GM18951 (cell line): ENCODE results near the gene RAB6B.

Source experiments
- POLR2A ChIP-seq: IDR thresholded peaks from 4 replicates; pipeline ENCODE4 v1.6.1; 2011; ENCODE audit warnings: mild to moderate bottlenecking; ENCODE audit not compliant: insufficient read length, insufficient read depth; ENCODE audit errors: extremely low read depth
- in situ Hi-C: fragments of 300-500 bp; cut with MboI; formaldehyde crosslinking; loops from one replicate; pipeline ENCODE4 v1.12.0; 2022; ENCODE audit warnings: low sequenced_read_pairs, mixed read lengths, inconsistent platforms; ENCODE audit not compliant: unreplicated experiment

The RAB6B gene

DNA sequence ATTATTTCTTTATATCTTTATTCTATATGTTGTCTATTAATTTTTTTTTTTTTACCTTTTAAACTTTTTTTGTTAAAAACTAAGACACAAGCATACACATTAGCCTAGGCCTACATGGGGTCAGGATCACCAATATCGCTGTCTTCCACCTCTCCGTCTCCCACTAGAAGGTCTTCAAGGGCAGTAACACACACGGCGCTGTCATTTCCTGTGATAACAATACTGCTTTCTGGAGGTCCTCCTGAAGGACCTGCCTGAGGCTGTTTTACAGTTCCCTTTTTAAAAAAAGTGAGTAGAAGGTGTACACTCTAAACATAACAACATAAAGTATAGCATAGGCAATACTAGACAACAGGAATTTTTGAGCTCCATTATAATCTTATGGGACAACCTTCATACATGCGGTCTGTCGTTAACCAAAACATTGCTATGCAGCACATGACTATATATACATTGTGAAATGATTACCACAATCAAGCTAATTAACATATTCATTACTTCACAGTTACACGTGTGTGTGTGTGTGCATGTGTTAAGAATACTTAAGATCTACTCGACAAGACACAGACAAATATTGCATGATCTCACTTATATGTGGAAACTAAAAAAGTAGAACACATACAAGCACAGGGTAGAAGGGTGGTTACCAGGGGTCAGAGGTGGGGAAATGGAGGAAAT, 20.8 kb downstream of the RAB6B start:
- in situ Hi-C loops: no loop called here
- no peak for TF ChIP-seq POLR2A

DNA sequence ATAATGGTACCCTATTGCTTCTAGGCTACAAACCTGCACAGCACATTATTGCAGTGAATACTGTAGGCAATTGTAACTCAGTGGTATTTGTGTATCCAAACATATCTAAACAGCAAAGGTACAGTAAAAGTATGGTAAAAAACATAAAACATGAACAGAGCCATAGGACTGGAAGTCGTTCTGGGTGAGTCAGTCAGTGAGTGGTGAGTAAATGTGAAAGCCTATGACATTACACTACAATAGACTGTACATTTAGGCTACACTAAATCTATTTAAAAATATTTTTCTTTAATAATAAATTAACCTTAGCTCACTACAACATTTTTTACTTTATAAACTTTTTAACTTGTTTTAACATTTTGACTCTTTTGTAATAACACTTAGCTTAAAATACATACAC, 21.3 kb downstream of the RAB6B start:
- in situ Hi-C loops: no loop called here
- no peak for TF ChIP-seq POLR2A

DNA sequence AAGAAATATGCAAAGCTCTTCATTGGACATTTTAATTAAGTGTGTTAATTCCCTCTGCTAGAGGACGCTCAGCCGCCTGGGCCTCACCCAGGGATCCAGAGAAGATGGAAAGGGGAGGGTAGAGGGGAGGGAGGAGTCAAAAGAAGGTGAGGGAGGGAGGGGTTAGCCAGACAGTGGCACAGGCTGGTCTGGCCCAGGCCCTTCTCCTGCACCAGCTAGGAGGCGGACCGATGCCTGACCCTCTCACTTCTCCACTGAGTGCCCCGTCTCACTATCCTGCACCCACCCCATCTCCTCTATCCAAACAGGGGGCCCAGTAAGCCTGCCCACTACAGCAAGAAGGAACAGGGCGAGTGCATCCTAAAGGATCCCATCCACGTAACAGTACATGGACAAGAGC, 22.9 kb downstream of the RAB6B start:
- in situ Hi-C loops: no loop called here
- TF ChIP-seq POLR2A: no peak

DNA sequence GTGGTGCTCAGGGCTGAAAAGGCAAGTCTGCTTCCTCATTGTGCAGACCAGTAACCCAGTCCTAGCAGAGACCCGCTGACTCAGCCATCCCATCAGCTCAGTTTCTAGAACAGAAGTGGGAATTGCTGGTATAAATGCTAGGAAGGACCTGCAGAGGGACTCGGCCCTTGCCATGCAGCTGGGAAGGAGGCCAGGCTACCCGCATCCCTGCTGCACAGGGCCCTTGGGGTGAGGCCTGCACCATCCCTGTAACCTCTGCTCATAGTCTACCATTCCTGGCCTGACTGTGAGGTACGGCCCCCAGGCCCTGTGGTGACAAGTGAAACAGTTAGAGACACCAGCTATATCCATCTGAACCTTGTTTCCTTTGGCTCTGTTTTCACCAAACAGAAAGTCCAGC, 23.5 kb downstream of the RAB6B start:
- no peak for TF ChIP-seq POLR2A
- in situ Hi-C loops: no loop called here

DNA sequence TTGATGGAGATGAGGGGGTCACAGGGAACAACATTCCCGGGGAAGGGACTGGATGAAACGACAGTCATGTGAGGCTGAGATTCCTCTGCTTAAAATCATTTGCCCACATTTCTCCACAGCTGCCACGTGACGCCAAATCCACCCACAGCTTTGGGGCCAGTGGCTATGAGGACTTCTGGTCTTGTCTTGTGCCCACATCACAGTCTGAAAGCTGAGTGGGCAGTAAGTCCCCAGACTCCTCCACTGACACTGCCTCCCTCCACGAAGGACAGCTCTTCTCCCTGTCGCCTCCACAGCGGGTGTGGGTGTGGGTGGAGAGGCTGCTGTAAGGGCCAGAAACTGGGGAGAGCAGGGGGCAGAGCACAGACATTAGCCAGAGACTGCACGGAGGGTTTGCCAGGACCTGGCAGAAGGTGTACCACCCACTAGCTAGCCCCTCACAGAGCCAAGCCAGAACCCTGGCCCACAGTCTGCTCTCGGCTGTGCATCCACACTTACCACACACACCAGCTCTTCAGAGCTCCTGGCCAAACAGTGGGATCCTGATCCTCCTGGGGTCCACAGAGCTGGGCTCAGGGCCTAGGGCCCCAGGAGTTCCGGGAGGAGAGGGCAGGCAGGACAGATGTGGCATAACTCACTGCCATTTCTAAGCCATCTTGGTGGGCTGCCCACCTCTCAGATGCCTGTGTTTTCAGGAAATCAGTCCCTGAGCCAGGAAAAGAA, 24.2 kb downstream of the RAB6B start:
- TF ChIP-seq POLR2A: no peak
- in situ Hi-C loops: no loop called here

DNA sequence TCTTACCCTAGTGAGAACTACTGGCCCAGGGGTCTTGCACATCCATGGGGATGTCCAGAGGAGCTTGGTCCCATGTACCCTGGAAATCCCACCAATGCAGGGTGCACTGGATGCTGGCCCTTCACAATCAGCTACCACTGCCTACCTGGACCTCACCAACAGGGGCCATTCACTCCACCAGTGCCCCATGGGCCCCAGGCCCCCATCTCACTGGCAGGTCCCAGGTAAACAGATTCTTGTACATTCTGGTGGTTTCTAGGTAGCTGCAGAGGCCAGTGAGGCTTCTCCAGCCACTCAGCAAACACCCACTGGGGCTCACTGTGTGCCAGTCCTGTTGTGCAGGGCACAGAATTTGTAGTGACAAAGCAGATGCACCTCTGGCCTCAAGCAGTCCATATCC, 24.9 kb downstream of the RAB6B start:
- no peak for TF ChIP-seq POLR2A
- in situ Hi-C loops: no loop called here

DNA sequence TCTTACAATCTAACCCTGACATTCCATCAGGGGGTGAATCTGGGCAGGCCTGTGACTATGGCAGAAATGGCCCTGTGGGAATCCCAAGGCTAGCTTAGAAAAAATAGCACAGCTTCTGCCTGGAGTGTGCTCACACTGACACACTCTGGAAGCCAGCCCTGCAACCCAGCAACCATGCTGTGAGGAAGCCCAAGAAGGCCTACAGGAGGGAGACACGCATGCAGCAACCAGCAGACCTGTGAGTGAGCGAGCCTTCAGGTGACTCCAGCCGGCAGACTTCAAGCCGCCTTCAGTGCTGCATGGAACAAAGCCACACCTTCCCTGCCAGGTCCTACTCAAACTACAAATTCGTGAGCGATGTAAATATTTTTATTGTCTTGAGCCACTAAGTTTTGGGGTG, 26.1 kb downstream of the RAB6B start:
- in situ Hi-C loops: no loop called here
- no peak for TF ChIP-seq POLR2A

DNA sequence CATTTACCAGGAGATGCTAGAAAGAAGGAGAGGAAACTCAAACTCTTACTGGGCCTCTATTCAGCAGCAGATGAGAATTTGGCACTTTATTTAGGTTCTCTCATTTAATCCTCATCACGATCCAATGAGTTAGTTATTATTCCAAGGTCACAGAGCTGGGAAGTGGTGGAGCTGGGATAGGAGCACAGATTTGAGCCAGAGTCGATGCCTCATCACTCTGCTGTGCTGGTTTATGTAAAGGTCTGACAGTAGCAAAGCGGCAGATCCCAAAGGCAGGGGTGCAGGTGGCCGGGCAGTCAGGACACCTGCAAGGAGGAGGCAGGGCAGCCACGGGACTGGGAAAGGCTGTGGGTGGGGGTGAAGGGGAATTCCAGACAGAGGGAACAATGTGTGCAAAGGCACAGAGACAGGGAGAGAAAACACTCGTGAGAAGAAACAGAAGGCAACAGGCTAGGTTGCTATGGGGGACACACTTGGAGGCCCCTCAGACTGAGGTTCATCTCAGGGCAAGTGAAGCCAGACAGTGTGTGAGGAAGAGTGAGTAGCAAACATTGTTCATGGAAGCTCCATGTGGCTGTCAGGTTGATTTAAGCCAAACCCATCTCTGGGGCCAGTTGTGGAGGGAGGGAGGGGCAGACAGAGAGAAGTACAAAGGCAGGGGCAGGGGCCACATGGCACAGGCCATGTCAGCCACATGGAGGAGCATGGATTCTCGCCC, 26.8 kb downstream of the RAB6B start:
- in situ Hi-C loops: no loop called here
- TF ChIP-seq POLR2A: no peak

DNA sequence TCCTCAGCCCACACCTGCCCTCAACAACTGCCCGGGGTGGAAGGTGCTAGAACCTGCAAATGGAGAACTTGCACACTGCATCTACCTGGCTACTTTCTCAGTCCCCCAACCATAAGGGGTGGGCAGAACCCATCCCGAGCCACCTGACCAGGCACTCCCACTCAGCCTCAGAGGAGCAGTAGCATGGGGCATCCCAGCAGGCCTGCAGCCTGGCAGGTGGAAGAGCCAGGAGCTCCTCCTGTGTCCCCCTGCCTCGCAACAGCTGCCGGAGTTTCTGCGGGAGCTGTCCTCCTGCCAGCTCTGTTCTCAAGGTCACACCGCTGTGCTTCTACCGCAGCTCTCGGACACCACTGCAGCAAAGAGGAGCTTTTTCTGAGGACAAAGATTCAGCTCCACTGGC, 27.5 kb downstream of the RAB6B start:
- TF ChIP-seq POLR2A: no peak

DNA sequence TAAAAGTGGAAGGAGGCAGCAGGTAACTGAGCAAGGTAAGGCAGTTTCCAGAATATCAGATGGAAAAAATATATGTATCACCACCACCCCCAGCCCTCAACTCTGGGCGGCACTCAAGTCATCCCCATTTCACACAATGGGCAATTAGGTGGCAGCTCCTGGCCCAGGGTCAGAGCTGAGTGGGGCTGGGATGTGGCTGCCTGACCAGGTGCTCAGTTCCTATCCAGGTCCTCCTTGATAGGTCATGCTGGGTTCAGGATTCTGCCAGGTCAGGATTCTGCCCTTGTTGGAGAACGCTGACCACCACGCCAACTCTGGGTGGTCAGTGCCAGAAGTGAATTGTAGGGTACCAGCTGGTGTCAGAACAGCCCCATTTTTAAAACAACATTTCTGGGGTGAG, 29.5 kb downstream of the RAB6B start:
- in situ Hi-C loops: no loop called here
- TF ChIP-seq POLR2A: no peak

More for the DNA sequence above, 27.5 kb downstream of the RAB6B start:
- in situ Hi-C loops: no loop called here

DNA sequence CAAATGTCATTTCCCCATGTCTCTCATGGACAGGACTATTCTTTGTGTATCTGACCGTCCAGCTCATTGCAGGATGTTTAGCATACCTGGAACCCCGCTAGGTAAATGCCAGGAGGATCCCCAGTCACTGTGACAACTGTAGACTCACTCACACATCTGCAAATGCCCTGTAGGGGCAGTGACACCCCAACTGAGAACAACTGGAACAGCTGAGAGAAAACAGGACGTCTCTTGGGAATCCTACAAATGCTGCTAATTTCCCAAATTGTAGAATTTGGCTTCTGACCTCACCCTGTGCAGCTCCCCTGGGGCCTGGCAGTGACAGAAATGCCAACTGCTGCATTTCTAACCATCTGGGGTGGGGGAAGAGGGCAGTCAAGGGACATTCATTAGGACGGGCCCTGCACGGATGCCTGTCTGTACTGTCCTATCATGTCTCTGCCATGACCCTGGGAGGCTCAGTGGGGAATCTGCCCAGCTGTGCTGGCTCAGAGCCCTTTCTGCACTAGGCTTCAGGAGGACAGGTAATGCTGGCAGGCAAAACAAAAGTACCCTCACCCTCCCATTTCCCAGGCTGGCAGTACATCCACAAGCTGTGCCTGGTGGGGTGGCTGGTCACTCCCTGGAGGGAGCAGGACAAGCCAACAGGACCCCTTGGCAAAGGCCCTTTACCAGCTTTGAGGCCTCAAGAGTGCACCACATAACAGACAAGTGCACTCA, 30.4 kb downstream of the RAB6B start:
- in situ Hi-C loops: no loop called here
- TF ChIP-seq POLR2A: no peak

DNA sequence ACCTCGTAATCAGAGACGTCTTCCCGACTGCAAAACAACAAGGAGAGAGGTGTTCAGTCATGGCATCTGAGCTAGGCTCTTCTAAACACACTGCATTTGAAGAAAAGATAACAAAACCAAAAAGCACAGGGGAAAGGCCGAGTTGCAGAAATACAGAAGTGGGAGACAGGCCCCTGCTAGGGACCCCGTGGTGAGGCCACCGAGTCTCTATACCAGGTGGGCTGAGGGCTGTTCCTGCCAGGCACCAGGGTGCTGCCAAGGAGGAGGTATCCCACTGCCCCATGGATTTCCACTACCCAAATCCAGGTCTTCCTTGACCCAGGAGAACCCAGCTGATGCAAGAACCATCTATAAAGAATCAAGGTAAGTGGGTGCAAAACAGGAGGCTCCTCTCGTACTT, 31.1 kb downstream of the RAB6B start:
- TF ChIP-seq POLR2A: no peak
- in situ Hi-C loops: no loop called here

DNA sequence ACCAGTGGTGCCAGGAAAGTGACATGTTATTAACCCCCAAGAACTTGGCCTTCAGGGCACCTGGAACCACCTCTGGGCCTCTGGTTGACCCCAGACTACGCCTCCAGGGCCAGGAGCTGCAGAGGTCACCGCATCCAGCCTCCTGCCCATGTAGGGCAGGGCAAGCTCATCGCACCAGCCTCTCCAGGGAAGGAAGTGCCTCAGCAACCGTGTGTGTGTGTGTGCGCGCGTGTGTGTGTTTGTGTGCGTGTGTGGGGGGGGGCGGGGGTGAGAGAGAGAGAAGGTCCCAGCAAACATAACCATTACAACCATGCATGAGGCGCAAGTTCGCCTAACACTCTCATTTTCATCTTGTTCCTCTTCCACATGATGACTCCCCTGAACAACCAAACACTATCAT, 31.8 kb downstream of the RAB6B start:
- TF ChIP-seq POLR2A: no peak
- in situ Hi-C loops: no loop called here
